Neural cell (in vitro differentiated cells): ENCODE measurements around the gene SURF2. TPM values are rescaled to one million over a fixed set of nuclear protein-coding genes. Genes with fewer than 3 reads are reported as not detected.

Experiments used
- H2AFZ ChIP-seq: fragments of 200-600, 300-800 bp; sonication (generic), shearing (Covaris generic); 2 replicates; pipeline ENCODE4 v1.6.0; 2014; ENCODE audit warnings: low read depth, mild to moderate bottlenecking, antibody characterized with exemption, low read length, moderate library complexity
- H3F3A ChIP-seq: fragments of 200-600 bp; shearing (Covaris generic); 2 replicates; pipeline ENCODE4 v1.6.1; 2016; ENCODE audit warnings: mild to moderate bottlenecking, moderate library complexity, mixed read lengths, antibody characterized with exemption, low read length; ENCODE audit not compliant: insufficient read depth, poor library complexity, severe bottlenecking
- H3K27ac ChIP-seq: fragments of 200-600, 300-800 bp; sonication (generic), shearing (Covaris generic); 2 replicates; pipeline ENCODE4 v1.5.1; 2014; ENCODE audit warnings: mild to moderate bottlenecking, low read length, moderate library complexity
- H3K27me3 ChIP-seq: fragments of 300-800, 200-600 bp; sonication (generic), shearing (Covaris generic); 2 replicates; pipeline ENCODE4 v1.6.0; 2014; ENCODE audit warnings: mild to moderate bottlenecking, low read depth, low read length, moderate library complexity; ENCODE audit not compliant: insufficient read depth
- H3K36me3 ChIP-seq: fragments of 300-800, 200-600 bp; sonication (generic), shearing (Covaris generic); 2 replicates; pipeline ENCODE4 v1.5.1; 2014; ENCODE audit warnings: mild to moderate bottlenecking, antibody characterized with exemption, low read length, moderate library complexity; ENCODE audit not compliant: insufficient read depth
- H3K4me2 ChIP-seq: fragments of 300-800, 200-600 bp; sonication (generic), shearing (Covaris generic); 2 replicates; pipeline ENCODE4 v1.6.0; 2014; ENCODE audit warnings: mild to moderate bottlenecking, low read length
- H3K4me3 ChIP-seq: fragments of 300-800, 200-600 bp; sonication (generic), shearing (Covaris generic); 2 replicates; pipeline ENCODE4 v1.5.1; 2014; ENCODE audit warnings: mild to moderate bottlenecking, low read length, moderate library complexity
- H3K79me2 ChIP-seq: fragments of 200-600 bp; shearing (Covaris generic); replicated peaks from 2 replicates; pipeline ENCODE4 v1.6.0; 2014; ENCODE audit warnings: mild to moderate bottlenecking, low read length, moderate library complexity; ENCODE audit not compliant: insufficient read depth
- H3K9ac ChIP-seq: fragments of 300-800, 200-600 bp; sonication (generic), shearing (Covaris generic); 2 replicates; pipeline ENCODE4 v1.6.1; 2016; ENCODE audit warnings: mild to moderate bottlenecking, low read length, mixed read lengths
- H3K9me2 ChIP-seq: fragments of 200-600 bp; shearing (Covaris generic); 2 replicates; pipeline ENCODE4 v1.6.1; 2016; ENCODE audit warnings: mild to moderate bottlenecking, low read length, mixed read lengths; ENCODE audit not compliant: insufficient read depth
- H3K9me3 ChIP-seq: fragments of 200-600, 300-800 bp; sonication (generic), shearing (Covaris generic); 2 replicates; pipeline ENCODE4 v1.6.1; 2016; ENCODE audit warnings: mild to moderate bottlenecking, mixed run types, low read length, moderate library complexity, mixed read lengths
- H4K20me1 ChIP-seq: fragments of 200-600 bp; shearing (Covaris generic); 2 replicates; pipeline ENCODE4 v1.6.1; 2016; ENCODE audit warnings: mild to moderate bottlenecking, mixed run types; ENCODE audit not compliant: insufficient read depth
- EP300 ChIP-seq: fragments of 450-650 bp; conservative IDR thresholded peaks from 2 replicates; pipeline ENCODE4 v1.6.1; 2014; ENCODE audit warnings: antibody characterized with exemption, mild to moderate bottlenecking, moderate library complexity; ENCODE audit not compliant: poor library complexity, severe bottlenecking
- EZH2 ChIP-seq: fragments of 200-600, 300-800 bp; shearing (Covaris generic), sonication (generic); IDR thresholded peaks from 2 replicates; pipeline ENCODE4 v1.6.1; 2014; ENCODE audit warnings: antibody characterized with exemption, low read length, borderline replicate concordance, mild to moderate bottlenecking; ENCODE audit not compliant: insufficient read depth, poor library complexity, severe bottlenecking
- MXI1 ChIP-seq: fragments of 450-650 bp; conservative IDR thresholded peaks from 2 replicates; pipeline ENCODE4 v1.6.1; 2014; ENCODE audit warnings: antibody characterized with exemption, mild to moderate bottlenecking; ENCODE audit not compliant: poor library complexity, severe bottlenecking
- POLR2AphosphoS5 ChIP-seq: IDR thresholded peaks from 2 replicates; pipeline ENCODE4 v1.6.1; 2012
- RAD21 ChIP-seq: fragments of 450-650 bp; conservative IDR thresholded peaks from 2 replicates; pipeline ENCODE4 v1.6.1; 2014; ENCODE audit warnings: antibody characterized with exemption, mild to moderate bottlenecking, moderate library complexity
- SMC3 ChIP-seq: fragments of 450-650 bp; conservative IDR thresholded peaks from 2 replicates; pipeline ENCODE4 v1.6.1; 2014; ENCODE audit warnings: antibody characterized with exemption, mild to moderate bottlenecking, moderate library complexity; ENCODE audit not compliant: poor library complexity
- TAF1 ChIP-seq: IDR thresholded peaks from 2 replicates; pipeline ENCODE4 v1.6.1; 2012; ENCODE audit warnings: low read depth
- polyA plus RNA-seq: library from polyadenylated mRNA; depleted of rRNA; stranded (reverse); fragments of >200 nt; gene quantifications from 2 replicates; pipeline ENCODE4 v1.2.3, GENCODE V29; 2014
- TF ChIP-seq, protein P1 (sequence below): IDR thresholded peaks from 2 replicates; pipeline ENCODE4 v1.6.1; 2012; ENCODE audit warnings: borderline replicate concordance
- TF ChIP-seq, protein P2 (sequence below): fragments of 450-650 bp; IDR thresholded peaks from 2 replicates; pipeline ENCODE4 v1.5.1; 2014; ENCODE audit warnings: antibody characterized with exemption, mild to moderate bottlenecking, moderate library complexity; ENCODE audit not compliant: poor library complexity, severe bottlenecking

The SURF2 gene
- polyA plus RNA-seq, 1 donor from 2014 or later, result 36.4 TPM

DNA sequence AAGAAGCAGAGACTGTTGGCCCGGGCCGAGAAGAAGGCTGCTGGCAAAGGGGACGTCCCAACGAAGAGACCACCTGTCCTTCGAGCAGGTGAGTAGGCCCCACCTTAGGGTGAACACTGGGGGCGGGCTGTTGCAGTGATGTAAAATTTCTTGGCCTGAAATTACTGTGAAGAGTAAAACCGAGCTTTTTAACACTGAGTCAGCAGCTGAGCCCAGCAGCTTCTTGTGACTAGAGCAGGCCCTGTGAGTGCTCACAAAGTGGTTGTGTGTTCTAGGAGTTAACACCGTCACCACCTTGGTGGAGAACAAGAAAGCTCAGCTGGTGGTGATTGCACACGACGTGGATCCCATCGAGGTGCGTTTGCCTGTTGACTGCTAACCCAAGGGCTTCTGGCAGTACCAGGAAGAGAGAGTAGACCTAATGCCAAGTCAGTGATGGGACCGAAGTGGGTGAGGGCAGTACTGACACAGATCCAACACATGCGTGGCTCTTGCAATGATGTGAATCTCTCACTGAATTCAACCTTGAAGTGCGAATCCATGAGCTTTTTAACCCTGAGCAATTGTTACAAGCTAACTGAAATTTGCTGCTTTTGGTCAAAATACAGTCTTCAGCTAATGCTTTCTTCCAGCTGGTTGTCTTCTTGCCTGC is 6.3 kb upstream of the SURF2 start:
- H3K9me2 ChIP-seq, result no peaks in the 10 kb centered on the region
- H3K79me2 ChIP-seq, result peaks cover 25% of the 10 kb centered on the region
- peaks cover 6% of the 10 kb centered on the region for H3K36me3 ChIP-seq
- H2AFZ ChIP-seq, result no peak overlapping the region
- no peak overlapping the region for H3K9ac ChIP-seq
- no peak overlapping the region for H3K27ac ChIP-seq
- no peaks in the 10 kb centered on the region for H4K20me1 ChIP-seq
- no peak overlapping the region for H3K4me2 ChIP-seq
- no peaks in the 10 kb centered on the region for H3K9me3 ChIP-seq
- no peaks in the 10 kb centered on the region for H3K27me3 ChIP-seq
- no peaks in the 10 kb centered on the region for H3F3A ChIP-seq
- peak overlapping the region; percentile 94 for H3K4me3 ChIP-seq
- TF ChIP-seq RAD21 (no peak), MXI1 (no peak), EZH2 (no peak)

DNA sequence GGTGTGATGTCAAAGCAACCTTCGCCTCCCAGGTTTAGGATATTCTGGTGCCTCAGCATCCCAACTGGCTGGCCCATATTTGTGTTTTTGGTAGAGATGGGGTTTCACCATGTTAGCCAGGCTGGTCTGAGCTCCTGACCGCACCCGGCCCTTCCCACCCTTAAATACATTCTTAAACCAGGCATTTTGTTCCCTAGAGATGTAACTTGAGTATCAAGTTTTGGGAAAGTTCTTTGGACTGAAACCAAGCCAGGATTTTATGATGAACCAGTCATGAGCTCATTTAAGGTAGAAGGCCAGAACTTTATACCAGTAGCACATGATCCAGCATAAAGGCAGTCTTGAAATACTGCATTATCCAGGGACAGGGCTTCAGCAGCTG is 4.8 kb upstream of the SURF2 start:
- no peaks in the 10 kb centered on the region for H3K9me2 ChIP-seq
- H3K36me3 ChIP-seq, result peaks cover 6% of the 10 kb centered on the region
- no peak for TF ChIP-seq EP300
- no peak for TF ChIP-seq SMC3
- TF ChIP-seq TAF1, result no peak
- TF ChIP-seq RAD21, result no peak
- TF ChIP-seq, protein P1, sequence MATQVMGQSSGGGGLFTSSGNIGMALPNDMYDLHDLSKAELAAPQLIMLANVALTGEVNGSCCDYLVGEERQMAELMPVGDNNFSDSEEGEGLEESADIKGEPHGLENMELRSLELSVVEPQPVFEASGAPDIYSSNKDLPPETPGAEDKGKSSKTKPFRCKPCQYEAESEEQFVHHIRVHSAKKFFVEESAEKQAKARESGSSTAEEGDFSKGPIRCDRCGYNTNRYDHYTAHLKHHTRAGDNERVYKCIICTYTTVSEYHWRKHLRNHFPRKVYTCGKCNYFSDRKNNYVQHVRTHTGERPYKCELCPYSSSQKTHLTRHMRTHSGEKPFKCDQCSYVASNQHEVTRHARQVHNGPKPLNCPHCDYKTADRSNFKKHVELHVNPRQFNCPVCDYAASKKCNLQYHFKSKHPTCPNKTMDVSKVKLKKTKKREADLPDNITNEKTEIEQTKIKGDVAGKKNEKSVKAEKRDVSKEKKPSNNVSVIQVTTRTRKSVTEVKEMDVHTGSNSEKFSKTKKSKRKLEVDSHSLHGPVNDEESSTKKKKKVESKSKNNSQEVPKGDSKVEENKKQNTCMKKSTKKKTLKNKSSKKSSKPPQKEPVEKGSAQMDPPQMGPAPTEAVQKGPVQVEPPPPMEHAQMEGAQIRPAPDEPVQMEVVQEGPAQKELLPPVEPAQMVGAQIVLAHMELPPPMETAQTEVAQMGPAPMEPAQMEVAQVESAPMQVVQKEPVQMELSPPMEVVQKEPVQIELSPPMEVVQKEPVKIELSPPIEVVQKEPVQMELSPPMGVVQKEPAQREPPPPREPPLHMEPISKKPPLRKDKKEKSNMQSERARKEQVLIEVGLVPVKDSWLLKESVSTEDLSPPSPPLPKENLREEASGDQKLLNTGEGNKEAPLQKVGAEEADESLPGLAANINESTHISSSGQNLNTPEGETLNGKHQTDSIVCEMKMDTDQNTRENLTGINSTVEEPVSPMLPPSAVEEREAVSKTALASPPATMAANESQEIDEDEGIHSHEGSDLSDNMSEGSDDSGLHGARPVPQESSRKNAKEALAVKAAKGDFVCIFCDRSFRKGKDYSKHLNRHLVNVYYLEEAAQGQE, result no peak
- TF ChIP-seq, protein P2, sequence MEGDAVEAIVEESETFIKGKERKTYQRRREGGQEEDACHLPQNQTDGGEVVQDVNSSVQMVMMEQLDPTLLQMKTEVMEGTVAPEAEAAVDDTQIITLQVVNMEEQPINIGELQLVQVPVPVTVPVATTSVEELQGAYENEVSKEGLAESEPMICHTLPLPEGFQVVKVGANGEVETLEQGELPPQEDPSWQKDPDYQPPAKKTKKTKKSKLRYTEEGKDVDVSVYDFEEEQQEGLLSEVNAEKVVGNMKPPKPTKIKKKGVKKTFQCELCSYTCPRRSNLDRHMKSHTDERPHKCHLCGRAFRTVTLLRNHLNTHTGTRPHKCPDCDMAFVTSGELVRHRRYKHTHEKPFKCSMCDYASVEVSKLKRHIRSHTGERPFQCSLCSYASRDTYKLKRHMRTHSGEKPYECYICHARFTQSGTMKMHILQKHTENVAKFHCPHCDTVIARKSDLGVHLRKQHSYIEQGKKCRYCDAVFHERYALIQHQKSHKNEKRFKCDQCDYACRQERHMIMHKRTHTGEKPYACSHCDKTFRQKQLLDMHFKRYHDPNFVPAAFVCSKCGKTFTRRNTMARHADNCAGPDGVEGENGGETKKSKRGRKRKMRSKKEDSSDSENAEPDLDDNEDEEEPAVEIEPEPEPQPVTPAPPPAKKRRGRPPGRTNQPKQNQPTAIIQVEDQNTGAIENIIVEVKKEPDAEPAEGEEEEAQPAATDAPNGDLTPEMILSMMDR, result no peak
- no peak for TF ChIP-seq MXI1
- no peak for TF ChIP-seq EZH2
- TF ChIP-seq POLR2AphosphoS5, result no peak
- no peaks in the 10 kb centered on the region for H3K9me3 ChIP-seq
- no peak overlapping the region for H2AFZ ChIP-seq
- H3K4me3 ChIP-seq, result no peak overlapping the region
- no peaks in the 10 kb centered on the region for H3F3A ChIP-seq
- H3K27me3 ChIP-seq, result no peaks in the 10 kb centered on the region
- H3K79me2 ChIP-seq, result peaks cover 26% of the 10 kb centered on the region
- no peak overlapping the region for H3K4me2 ChIP-seq
- no peaks in the 10 kb centered on the region for H4K20me1 ChIP-seq
- H3K27ac ChIP-seq, result no peak overlapping the region
- H3K9ac ChIP-seq, result no peak overlapping the region
